WTC11 (cell line): ENCODE measurements around the gene DHRS9. TPM values are rescaled to one million over a fixed set of nuclear protein-coding genes. Genes with fewer than 3 reads are reported as not detected.

ENCODE experiments used
- ATAC-seq: fragments of 200-7000 bp; cut with Tn5 transposase; 2 replicates; pipeline ENCODE4 v1.10.0; 2021; ENCODE audit warnings: mild to moderate bottlenecking, moderate library complexity
- CTCF ChIA-PET: fragments of 300-600 bp; sonication (Branson Sonifier 250); formaldehyde crosslinking; loops from one replicate; lab custom pipeline; 2021; ENCODE audit warnings: antibody characterized with exemption; lab: Charles Lee
- POLR2A ChIA-PET: fragments of 350-600 bp; sonication (Branson Sonifier 250); formaldehyde crosslinking; loops from one replicate; lab custom pipeline; 2021; ENCODE audit warnings: antibody characterized with exemption; lab: Charles Lee
- DNase-seq: peaks from one replicate; pipeline ENCODE4 v3.0.0; 2021; ENCODE audit warnings: low spot score
- H3K27ac Mint-ChIP-seq: 2 replicates; pipeline ENCODE4 v1.8.0; 2021; ENCODE audit warnings: mixed read lengths
- H3K27me3 Mint-ChIP-seq: 2 replicates; pipeline ENCODE4 v1.8.0; 2021; ENCODE audit warnings: low read depth, mild to moderate bottlenecking, moderate library complexity, mixed read lengths
- H3K36me3 Mint-ChIP-seq: 2 replicates; pipeline ENCODE4 v1.8.0; 2021; ENCODE audit warnings: mixed read lengths
- H3K4me1 Mint-ChIP-seq: 2 replicates; pipeline ENCODE4 v1.8.0; 2022; ENCODE audit warnings: mixed read lengths
- H3K4me3 Mint-ChIP-seq: 2 replicates; pipeline ENCODE4 v1.8.0; 2021; ENCODE audit warnings: mild to moderate bottlenecking, moderate library complexity, mixed read lengths
- H3K9me3 Mint-ChIP-seq: 2 replicates; pipeline ENCODE4 v1.8.0; 2021; ENCODE audit warnings: mixed read lengths
- AFF4 ChIP-seq: sonication (generic); formaldehyde crosslinking; IDR thresholded peaks from 2 replicates; pipeline ENCODE4 v1.8.1; 2023; ENCODE audit warnings: mild to moderate bottlenecking, missing genetic modification reagents, borderline replicate concordance
- CREM ChIP-seq: sonication (generic); formaldehyde crosslinking; IDR thresholded peaks from 2 replicates; pipeline ENCODE4 v1.8.1; 2022; ENCODE audit warnings: mild to moderate bottlenecking, missing genetic modification reagents, moderate library complexity
- ERG ChIP-seq: fragments of 250-450 bp; sonication (Bioruptor Pico); IDR thresholded peaks from 2 replicates; pipeline ENCODE4 v1.8.0; 2021; ENCODE audit warnings: mild to moderate bottlenecking
- ESRRA ChIP-seq: sonication (generic); formaldehyde crosslinking; IDR thresholded peaks from 2 replicates; pipeline ENCODE4 v1.8.1; 2022; ENCODE audit warnings: mild to moderate bottlenecking, missing genetic modification reagents, borderline replicate concordance
- KAT7 ChIP-seq: sonication (generic); formaldehyde crosslinking; IDR thresholded peaks from 2 replicates; pipeline ENCODE4 v1.8.1; 2023; ENCODE audit warnings: missing genetic modification reagents, mild to moderate bottlenecking, borderline replicate concordance
- PRDM15 ChIP-seq: sonication (generic); formaldehyde crosslinking; IDR thresholded peaks from 2 replicates; pipeline ENCODE4 v1.8.0; 2022; ENCODE audit warnings: missing genetic modification reagents
- PRRX2 ChIP-seq: fragments of 250-450 bp; sonication (Bioruptor Pico); IDR thresholded peaks from 2 replicates; pipeline ENCODE4 v1.8.0; 2021; ENCODE audit warnings: mild to moderate bottlenecking
- SMAD3 ChIP-seq: sonication (generic); formaldehyde crosslinking; IDR thresholded peaks from 2 replicates; pipeline ENCODE4 v1.8.0; 2022; ENCODE audit warnings: missing genetic modification reagents, mild to moderate bottlenecking, borderline replicate concordance
- STAT6 ChIP-seq: sonication (generic); formaldehyde crosslinking; conservative IDR thresholded peaks from 2 replicates; pipeline ENCODE4 v1.8.1; 2023; ENCODE audit warnings: mild to moderate bottlenecking, low read depth, missing genetic modification reagents, moderate library complexity
- TP53 ChIP-seq: sonication (generic); formaldehyde crosslinking; IDR thresholded peaks from 2 replicates; pipeline ENCODE4 v1.8.1; 2023; ENCODE audit warnings: mild to moderate bottlenecking, missing genetic modification reagents
- ZBTB21 ChIP-seq: sonication (generic); formaldehyde crosslinking; IDR thresholded peaks from 2 replicates; pipeline ENCODE4 v1.8.1; 2023; ENCODE audit warnings: mild to moderate bottlenecking, missing genetic modification reagents, borderline replicate concordance
- ZNF532 ChIP-seq: fragments of 250-450 bp; sonication (Bioruptor Pico); IDR thresholded peaks from 2 replicates; pipeline ENCODE4 v1.9.0; 2021; ENCODE audit warnings: mild to moderate bottlenecking, borderline replicate concordance
- total RNA-seq: library from RNA; stranded (reverse); gene quantifications from 3 replicates; pipeline ENCODE4 v1.2.3, GENCODE V29; 2021

DHRS9 gene
- total RNA-seq, 1 experiment from 2014 or later: not detected

- TF ChIP-seq STAT6 (no peak), ZNF532 (CRISPR knock-in tag) (no peak), ZBTB21 (no peak), ESRRA (no peak), AFF4 (no peak), TP53 (CRISPR knock-in tag) (no peak)
Observed at GRCh38 chr2:169139145-169139544, 69.8 kb downstream of the DHRS9 start (continued).

GRCh38 chr2:169139993-169140767 is 70.8 kb downstream of the DHRS9 start:
- peak; percentile 63 for ATAC-seq
- POLR2A ChIA-PET: no interaction called here
- Mint-ChIP-seq H3K4me1 (peaks cover 49% of the 10 kb centered on the region), H3K4me3 (no peak overlapping the region), H3K9me3 (no peaks in the 10 kb centered on the region), H3K27me3 (no peaks in the 10 kb centered on the region), H3K36me3 (no peaks in the 10 kb centered on the region), H3K27ac (peak overlapping the region; percentile 20; the same call in 1 of the 2 replicates)
- DNase-seq: peak; percentile 54
- CTCF ChIA-PET: interaction anchor here (1.0 to 6.9 kb wide), 8 partner anchors 9 to 82 kb away, joined by 3 to 90 read pairs (median 10); no protein-coding TSS in a partner anchor
- no peak for TF ChIP-seq SMAD3
- TF ChIP-seq ESRRA: no peak
- TF ChIP-seq KAT7 (CRISPR knock-in tag): no peak
- TF ChIP-seq PRDM15 (CRISPR knock-in tag): no peak
- no peak for TF ChIP-seq PRRX2 (CRISPR knock-in tag)
- no peak for TF ChIP-seq CREM (CRISPR knock-in tag)
- TF ChIP-seq ZNF532 (CRISPR knock-in tag): no peak
- TF ChIP-seq ERG: no peak
